HS-5 (cell line): ENCODE data around the gene HHEX.
"Not testable (repeated sequence)": the region's sequence is repeated elsewhere in the genome, so short reads cannot be mapped to it uniquely, and the experiment has no call there.

Experiments
- DNase-seq: peaks from one replicate; pipeline ENCODE4 v3.0.0-alpha.2; 2012; ENCODE audit warnings: low read depth

Gene HHEX

DNA sequence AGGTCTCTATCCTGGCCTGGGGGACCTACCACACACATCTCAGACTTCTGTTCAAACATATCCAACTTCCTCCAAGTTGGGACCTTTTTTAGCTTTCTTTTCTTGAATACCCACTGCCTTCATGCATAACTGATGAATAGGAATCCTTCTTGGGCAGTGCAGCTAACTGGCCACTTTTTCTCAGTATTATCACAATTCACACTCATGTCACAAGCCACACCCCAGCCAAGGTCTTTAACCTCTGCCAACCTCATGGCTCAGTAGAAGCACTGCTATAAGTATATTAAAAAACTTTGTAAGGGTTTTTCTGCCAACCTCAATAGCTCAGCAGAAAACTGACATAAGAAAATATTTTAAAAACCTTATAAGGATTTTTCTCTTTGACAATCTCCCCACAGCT is 44.5 kb downstream of the HHEX start:
- no peak for DNase-seq

GRCh38 chr10:92735938-92736337 is 46.2 kb downstream of the HHEX start:
- DNase-seq, result no peak

DNA sequence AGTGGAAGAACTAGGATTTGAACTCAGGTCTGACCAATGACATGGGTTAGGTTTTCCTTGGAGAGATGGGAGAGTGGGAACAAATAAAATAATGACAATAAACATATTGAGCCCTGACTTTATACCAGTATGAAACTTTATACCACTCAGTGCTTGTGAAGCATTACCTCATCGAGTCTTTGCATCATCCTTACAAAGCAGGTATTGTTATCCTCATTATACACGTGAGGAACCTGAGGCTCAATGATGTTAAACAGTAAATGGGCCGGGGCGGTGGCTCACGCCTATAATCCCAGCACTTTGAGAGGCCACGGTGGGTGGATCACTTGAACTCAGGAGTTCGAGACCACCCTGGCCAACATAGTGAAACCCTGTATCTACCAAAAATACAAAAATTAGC is 47.7 kb downstream of the HHEX start:
- no peak for DNase-seq

DNA sequence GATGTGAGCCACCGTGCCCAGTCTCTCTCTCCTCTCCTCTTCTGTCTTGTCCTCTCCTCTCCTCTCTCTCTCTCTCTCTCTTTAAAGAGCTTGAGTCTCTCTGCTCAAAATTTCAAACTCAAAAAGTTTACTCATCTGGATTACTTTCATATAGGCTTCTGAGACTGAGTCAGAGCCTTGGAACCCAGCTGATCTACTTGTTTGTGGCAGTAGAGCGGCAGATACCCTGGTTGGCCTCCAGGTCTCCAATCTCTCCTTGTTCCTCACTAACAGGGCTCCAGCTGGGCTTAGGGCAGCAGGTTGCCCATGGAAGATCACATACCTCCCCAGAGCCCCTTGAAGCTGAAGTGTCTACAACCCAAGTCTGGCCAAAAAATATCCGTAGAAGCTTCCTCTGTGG is 51.0 kb downstream of the HHEX start:
- no peak for DNase-seq

DNA sequence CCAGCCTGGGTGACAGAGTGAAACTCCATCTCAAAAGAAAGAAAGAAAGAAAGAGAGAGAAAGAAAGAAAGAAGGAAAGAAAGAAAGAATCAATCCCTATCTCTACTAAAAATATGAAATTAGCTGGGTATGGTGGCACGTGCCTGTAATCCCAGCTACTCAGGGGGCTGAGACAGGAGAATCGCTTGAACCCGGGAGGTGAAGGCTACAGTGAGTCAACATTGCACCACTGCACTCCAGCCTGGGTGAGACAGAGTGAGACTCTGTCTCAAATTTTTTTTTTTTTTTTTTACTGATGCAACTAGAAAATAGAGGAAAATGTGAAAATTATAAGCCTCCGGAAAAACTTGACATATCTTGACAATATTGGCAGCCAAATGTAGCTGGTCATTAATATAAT is 52.0 kb downstream of the HHEX start:
- not testable (repeated sequence) for DNase-seq

DNA sequence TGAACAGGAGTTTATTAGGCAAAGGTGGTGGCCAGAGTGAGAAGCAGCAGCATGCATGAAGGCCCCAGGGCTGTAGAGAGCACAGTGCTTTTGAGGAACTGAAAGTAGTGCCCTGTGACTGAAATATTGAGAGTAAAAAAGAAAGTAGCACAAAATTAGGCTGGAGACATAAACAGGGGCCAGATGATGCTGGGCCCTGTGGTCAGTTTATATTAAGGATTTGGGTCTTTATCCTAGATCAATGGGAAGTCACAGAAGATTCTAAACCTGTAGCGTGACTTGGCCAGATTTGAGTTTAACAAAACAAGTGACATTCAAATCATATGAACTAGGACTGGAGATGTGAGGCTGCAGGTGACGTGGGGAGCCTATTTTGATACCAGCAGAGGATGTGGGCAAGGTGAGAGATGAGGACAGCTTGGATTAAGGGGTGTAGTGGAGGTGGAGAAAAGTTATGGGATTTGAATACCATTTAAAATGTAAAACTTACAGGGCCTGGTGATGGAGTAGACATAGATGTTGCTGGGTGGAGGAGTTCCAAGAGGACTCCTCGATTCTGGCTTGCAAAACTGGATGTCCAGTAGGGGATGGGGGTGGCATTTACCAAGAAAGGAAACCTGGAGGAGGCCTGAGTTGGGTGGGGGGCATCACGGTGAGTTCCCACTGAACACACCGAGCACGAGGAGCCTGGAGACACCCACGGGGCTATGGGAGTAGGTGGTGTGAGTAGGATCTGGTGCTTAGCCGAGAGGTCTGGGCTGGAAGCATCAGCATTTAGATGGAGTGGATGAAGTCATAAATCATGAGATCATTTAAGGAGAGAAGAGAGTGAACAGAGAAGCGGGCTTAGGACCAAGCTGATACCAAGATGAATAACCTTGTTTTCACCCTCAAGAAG is 52.8 kb downstream of the HHEX start:
- DNase-seq, result no peak
